GM13977 (cell line): Measurements from ENCODE around the gene RCHY1.
"Not testable (repeated sequence)": the region's sequence is repeated elsewhere in the genome, so short reads cannot be mapped to it uniquely, and the experiment has no call there.

Experiments
- DNase-seq: peaks from one replicate; pipeline ENCODE4 v3.0.0; 2012; ENCODE audit warnings: low spot score
- in situ Hi-C: fragments of 300-500 bp; cut with MboI; formaldehyde crosslinking; loops from one replicate; pipeline ENCODE4 v1.12.0; 2022; ENCODE audit warnings: low sequenced_read_pairs, low pct_unique_long_range_greater_than_20kb, mixed read lengths, inconsistent platforms; ENCODE audit not compliant: unreplicated experiment
- TF ChIP-seq, protein P1 (sequence below): IDR thresholded peaks from 2 replicates; pipeline ENCODE4 v1.5.1; 2012; ENCODE audit warnings: mild to moderate bottlenecking, control low read depth; ENCODE audit not compliant: insufficient read depth; ENCODE audit errors: extremely low read depth, missing control alignments

Gene RCHY1

DNA sequence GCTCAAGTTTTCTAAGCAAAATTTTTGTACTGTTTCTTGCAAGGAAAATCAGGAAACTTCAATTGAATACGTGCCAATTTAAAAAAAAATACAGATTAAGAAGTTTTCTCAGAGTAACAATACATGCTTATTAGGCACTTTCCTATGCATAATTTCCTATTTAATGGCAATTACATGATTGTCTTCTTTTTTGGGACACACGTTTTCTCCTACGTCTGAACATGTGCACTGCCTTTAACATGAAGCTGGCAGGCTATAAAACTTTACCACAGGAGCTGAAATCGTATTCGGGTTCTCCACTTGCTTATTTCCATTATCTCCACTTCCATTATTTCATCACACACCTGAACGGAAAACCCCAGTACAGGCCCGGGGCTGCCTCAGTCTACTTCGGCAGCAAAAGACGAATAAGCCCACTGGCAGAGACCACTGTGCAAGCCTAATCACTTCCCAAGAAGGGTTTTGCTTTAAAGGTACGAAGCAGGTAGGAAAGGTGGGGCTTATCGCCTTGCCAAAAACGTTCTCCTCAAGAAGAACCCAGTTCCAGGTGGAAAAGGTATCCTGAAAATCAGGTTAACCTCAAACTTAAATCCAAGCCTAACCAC, 575 bp downstream of the RCHY1 start:
- in situ Hi-C loops = no loop called here
- DNase-seq = no peak

DNA sequence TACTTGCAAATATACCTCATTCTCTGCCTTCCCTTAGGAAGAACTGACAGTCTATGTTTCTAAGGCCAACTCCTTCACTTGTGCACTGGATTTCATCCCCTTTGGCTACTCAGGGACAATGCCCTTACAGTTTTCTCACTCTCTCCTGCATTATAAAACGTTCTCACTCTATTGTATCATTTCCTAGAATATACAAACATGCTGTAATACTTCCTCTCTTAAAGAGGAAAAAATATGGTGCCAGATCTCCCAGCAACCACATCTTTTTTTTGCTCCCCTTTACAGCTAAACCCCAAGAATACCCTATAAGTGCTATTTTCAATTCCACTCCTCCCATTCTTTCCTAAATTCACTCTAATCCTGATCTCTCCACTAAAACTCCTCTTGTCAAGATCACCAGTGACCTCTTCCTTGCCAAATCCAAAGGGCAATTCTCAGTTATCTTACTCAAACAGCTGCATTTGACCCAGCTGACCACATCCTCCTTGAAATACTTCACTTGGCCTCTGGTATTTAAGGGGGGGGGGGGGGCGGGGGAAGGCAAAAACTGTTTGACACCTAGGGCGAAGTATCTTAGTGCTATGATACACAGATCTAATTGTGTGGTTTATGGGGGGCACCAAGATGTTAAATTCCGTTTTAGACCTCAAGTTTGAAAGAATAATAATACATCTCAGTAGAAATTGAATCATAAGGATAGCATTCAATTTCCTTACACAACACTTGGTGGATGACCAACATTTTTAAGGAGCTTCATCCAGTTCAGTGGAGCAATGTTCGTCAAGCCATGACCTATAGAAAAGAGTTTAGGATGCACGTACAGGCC, 1.6 kb downstream of the RCHY1 start:
- TF ChIP-seq, protein P1, sequence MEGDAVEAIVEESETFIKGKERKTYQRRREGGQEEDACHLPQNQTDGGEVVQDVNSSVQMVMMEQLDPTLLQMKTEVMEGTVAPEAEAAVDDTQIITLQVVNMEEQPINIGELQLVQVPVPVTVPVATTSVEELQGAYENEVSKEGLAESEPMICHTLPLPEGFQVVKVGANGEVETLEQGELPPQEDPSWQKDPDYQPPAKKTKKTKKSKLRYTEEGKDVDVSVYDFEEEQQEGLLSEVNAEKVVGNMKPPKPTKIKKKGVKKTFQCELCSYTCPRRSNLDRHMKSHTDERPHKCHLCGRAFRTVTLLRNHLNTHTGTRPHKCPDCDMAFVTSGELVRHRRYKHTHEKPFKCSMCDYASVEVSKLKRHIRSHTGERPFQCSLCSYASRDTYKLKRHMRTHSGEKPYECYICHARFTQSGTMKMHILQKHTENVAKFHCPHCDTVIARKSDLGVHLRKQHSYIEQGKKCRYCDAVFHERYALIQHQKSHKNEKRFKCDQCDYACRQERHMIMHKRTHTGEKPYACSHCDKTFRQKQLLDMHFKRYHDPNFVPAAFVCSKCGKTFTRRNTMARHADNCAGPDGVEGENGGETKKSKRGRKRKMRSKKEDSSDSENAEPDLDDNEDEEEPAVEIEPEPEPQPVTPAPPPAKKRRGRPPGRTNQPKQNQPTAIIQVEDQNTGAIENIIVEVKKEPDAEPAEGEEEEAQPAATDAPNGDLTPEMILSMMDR = no peak
- no peak for DNase-seq
- in situ Hi-C loops = no loop called here

More for the DNA sequence above, 575 bp downstream of the RCHY1 start:
- TF ChIP-seq, protein P1 = no peak

DNA sequence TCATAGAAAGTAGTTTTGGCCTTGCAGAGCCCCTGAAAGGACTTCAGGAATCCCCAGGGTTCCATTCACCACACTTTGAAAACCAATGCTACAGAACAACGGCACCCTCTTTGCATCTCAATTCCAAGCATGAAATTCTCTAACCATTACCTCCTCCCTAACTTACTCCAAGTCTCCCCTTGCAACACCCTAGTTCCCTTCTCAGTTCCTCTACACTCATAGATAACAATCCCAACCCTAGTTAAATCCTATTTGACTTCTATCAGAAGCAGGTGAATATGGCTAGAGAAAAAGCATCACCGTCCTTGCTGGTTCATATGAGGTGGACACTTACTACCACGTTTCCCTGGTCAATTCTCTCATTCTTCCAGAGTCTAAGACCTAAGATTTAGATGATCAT, 2.4 kb downstream of the RCHY1 start:
- TF ChIP-seq, protein P1 = no peak
- DNase-seq = no peak
- in situ Hi-C loops = no loop called here

DNA sequence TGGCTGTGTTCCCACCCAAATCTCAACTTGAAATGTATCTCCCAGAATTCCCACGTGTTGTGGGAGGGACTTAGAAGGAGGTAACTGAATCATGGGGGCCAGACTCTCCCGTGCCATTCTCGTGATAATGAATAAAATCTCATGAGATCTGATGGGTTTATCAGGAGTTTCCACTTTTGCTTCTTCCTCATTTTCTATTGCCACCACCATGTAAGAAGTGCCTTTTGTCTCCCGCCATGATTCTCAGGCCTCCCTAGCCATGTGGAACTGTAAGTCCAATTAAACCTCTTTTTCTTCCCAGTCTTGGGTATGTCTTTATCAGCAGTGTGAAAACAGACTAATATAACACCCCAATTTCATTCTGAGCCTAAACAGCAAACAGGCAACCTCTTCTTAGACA, 4.6 kb downstream of the RCHY1 start:
- DNase-seq, in situ Hi-C loops: not testable (repeated sequence)

DNA sequence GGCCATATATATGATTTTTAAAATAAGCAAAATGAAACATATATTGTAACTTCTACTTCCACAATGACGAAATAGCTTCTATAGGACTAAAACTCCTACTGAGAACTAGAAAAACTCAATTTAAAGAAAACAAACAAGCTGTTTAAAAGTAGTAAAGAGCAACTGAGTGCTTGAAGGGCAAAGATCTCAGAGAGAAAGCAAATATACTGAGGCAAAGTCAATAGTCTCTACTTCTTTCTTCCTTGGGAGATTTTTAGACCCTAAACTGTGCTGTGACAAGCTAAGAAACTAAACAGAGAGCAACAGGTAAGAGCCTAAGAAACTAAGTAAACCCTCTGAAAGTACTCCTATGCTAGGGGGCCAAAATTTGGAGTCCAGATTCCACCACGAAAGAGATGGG, 8.6 kb downstream of the RCHY1 start:
- TF ChIP-seq, protein P1 = no peak
- no peak for DNase-seq

DNA sequence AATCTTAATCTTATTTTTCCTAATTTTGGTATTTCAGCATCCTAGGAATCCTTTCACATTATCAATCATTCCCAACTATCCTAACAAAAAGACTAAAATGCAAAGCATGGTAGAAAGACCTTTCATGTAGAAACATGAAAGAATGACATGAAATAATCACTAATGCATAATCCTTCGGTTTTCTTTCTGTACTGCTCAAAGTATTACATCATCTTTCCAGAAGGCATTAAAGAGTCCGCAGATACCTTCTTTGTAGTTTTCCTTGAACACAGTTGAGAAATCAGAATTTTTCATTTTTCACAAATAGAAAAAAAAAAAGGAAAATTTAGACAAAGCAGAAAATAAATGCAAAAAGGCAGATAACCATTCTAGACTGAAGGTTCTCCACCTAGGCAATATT, 11.5 kb downstream of the RCHY1 start:
- in situ Hi-C loops = no loop called here
- TF ChIP-seq, protein P1 = no peak

More for the DNA sequence above, 8.6 kb downstream of the RCHY1 start:
- in situ Hi-C loops = no loop called here

DNA sequence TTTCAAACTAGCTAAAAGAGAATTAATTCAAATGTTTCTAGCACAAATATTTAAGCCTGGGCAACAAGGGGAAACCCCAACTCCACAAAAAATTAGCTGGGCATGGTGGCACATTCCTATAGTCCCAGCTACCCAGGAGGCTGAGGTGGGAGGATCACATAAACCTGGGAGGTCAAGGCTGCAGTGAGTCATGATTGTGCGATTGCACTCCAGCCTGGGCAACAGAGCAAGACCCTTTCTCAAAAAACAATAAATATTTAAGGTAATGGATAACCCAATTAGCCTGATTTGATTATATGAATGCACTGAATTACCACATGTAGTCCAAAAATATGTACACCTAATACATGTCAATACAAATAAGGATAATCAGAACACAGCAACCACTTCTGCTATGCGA, 14.3 kb downstream of the RCHY1 start:
- no peak for DNase-seq
- in situ Hi-C loops = no loop called here
- TF ChIP-seq, protein P1 = no peak

More for the DNA sequence above, 11.5 kb downstream of the RCHY1 start:
- no peak for DNase-seq
